ENCODE data around the gene VWA1. TPM values are rescaled to one million over a fixed set of nuclear protein-coding genes. Genes with fewer than 3 reads are reported as not detected.

VWA1 gene
- total RNA-seq, 4 donors from 2014 or later: 14.5 to 27.6 (median 19.8) TPM

DNA sequence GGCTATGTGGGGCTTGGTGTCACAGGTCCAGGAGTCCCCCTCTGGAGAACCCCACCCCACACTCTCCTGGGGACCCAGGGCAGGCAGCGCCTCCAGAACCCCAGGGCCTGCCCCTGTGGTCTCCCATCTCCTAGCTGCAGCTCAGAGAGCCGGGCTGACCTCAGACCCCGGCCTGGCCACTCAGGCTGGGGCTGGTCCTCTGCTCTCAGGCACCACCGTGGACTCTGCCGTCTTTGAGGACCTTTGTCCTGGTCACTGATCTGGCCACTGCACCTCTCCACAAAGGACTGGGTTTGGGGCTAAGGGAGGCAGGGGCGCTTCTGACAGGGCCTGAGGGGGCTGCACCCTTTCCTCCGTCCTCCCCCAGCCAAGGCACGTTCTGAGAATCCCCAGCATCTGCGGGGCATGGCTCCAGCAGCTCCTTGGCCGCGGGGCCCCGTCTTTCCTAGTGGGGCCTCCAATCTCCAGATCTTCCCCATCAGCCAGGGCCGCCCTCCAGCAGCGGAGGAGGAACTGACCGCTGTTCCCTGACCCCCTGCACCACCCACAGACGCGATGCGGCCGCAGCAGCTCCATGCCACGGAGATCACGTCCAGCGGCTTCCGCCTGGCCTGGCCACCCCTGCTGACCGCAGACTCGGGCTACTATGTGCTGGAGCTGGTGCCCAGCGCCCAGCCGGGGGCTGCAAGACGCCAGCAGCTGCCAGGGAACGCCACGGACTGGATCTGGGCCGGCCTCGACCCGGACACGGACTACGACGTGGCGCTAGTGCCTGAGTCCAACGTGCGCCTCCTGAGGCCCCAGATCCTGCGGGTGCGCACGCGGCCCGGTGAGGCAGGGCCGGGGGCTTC lies 3.3 kb downstream of the VWA1 start:
- peaks cover 9% of the 10 kb centered on the region for H3K36me3 ChIP-seq

DNA sequence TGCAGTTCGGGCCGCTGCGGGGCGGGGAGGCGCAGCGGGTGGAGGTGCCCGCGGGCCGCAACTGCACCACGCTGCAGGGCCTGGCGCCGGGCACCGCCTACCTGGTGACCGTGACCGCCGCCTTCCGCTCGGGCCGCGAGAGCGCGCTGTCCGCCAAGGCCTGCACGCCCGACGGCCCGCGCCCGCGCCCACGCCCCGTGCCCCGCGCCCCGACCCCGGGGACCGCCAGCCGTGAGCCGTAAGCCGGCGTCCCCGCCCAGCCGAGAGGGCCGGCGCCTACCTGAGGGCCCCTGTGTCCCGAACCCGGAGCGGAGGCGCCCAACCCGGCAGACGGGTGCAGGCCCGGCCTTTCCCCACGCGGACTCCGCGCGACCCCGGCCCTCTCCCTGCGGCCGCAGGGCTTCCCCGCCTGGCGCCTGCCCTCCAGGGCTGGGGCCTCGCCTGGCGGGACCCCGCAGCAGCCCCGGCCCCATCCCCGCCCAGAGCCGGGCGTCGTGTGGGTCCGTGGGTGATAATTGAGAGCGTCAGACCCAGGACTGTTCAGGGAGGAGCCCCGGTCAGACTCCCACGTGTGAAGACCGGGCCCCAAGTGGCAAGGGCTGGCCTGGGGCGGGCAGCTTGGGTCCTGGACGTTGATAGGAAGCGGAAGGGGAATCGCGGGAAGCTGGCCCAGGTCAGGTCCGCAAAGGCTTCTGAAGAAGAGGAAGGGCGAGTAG lies 4.2 kb downstream of the VWA1 start:
- 79% methylated on average over 17 of the region's 82 CpGs for WGBS

More for the DNA sequence above, 3.3 kb downstream of the VWA1 start:
- Histone ChIP-seq H3K9me3 (no peaks in the 10 kb centered on the region), H3K27ac (no peak overlapping the region), H3K27me3 (no peaks in the 10 kb centered on the region), H3K4me3 (no peak overlapping the region), H3K4me1 (peaks cover 65% of the 10 kb centered on the region)
- no peak for DNase-seq (ENCODE audit: low spot score in 2 of 2)
- WGBS: 86% methylated on average over 24 of the region's 45 CpGs
- TF ChIP-seq POLR2AphosphoS5 (IDR thresholded peaks at IDR 0.05): no peak
- no peak for TF ChIP-seq EP300 (IDR thresholded peaks at IDR 0.05)
- no peak for TF ChIP-seq POLR2A (IDR thresholded peaks at IDR 0.05)
- TF ChIP-seq, protein P1, sequence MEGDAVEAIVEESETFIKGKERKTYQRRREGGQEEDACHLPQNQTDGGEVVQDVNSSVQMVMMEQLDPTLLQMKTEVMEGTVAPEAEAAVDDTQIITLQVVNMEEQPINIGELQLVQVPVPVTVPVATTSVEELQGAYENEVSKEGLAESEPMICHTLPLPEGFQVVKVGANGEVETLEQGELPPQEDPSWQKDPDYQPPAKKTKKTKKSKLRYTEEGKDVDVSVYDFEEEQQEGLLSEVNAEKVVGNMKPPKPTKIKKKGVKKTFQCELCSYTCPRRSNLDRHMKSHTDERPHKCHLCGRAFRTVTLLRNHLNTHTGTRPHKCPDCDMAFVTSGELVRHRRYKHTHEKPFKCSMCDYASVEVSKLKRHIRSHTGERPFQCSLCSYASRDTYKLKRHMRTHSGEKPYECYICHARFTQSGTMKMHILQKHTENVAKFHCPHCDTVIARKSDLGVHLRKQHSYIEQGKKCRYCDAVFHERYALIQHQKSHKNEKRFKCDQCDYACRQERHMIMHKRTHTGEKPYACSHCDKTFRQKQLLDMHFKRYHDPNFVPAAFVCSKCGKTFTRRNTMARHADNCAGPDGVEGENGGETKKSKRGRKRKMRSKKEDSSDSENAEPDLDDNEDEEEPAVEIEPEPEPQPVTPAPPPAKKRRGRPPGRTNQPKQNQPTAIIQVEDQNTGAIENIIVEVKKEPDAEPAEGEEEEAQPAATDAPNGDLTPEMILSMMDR (IDR thresholded peaks at IDR 0.05): no peak

DNA sequence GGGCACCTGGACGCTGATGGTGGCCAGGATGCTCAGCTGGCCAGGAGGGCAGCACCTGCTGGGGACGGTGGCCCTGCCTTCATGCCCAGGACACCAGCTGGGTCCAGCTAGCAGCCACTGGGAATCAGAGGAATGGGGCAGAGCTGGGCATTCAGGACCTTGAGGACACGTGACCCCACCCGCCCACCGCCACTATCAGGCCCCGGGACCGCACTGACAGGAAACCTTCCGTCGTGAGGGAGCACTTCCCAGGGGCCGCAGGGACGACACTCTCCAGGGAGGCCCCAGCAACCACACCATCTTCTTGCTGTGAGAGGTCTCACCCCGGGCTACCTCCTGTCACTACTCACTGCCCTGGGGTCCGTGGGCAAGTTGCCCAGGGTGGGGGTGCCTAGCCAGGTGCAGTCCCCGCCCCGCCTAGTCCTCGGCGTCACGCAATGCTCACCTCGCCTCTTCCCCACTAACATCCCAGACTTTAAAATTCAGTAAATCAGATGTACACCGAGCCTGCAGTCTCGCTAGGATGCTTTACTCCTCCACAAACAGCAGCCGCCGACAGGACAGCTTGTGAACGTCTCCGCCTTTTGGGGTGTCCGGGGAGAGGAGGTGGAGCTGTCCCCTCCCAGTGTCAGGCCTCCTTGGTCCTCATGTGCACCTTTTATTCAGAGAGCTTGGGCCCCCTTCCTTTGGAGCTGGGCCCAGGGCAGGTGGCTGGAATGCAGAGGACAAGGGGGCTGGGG lies 4.9 kb downstream of the VWA1 start:
- WGBS: 69% methylated on average over 15 of the region's 26 CpGs
- TF ChIP-seq POLR2AphosphoS5 (IDR thresholded peaks at IDR 0.05) (no peak), POLR2A (IDR thresholded peaks at IDR 0.05) (no peak), EP300 (IDR thresholded peaks at IDR 0.05) (no peak)
- TF ChIP-seq, protein P1 (IDR thresholded peaks at IDR 0.05): no peak

More for the DNA sequence above, 4.2 kb downstream of the VWA1 start:
- TF ChIP-seq POLR2A (IDR thresholded peaks at IDR 0.05): no peak
- no peak for TF ChIP-seq POLR2AphosphoS5 (IDR thresholded peaks at IDR 0.05)
- no peak overlapping the region for H3K4me3 ChIP-seq
- H3K27ac ChIP-seq: no peak overlapping the region
- H3K27me3 ChIP-seq: no peaks in the 10 kb centered on the region
- H3K9me3 ChIP-seq: no peaks in the 10 kb centered on the region
- peaks cover 56% of the 10 kb centered on the region for H3K4me1 ChIP-seq
- no peak for DNase-seq (ENCODE audit: low spot score in 2 of 2)
- peaks cover 9% of the 10 kb centered on the region for H3K36me3 ChIP-seq

DNA sequence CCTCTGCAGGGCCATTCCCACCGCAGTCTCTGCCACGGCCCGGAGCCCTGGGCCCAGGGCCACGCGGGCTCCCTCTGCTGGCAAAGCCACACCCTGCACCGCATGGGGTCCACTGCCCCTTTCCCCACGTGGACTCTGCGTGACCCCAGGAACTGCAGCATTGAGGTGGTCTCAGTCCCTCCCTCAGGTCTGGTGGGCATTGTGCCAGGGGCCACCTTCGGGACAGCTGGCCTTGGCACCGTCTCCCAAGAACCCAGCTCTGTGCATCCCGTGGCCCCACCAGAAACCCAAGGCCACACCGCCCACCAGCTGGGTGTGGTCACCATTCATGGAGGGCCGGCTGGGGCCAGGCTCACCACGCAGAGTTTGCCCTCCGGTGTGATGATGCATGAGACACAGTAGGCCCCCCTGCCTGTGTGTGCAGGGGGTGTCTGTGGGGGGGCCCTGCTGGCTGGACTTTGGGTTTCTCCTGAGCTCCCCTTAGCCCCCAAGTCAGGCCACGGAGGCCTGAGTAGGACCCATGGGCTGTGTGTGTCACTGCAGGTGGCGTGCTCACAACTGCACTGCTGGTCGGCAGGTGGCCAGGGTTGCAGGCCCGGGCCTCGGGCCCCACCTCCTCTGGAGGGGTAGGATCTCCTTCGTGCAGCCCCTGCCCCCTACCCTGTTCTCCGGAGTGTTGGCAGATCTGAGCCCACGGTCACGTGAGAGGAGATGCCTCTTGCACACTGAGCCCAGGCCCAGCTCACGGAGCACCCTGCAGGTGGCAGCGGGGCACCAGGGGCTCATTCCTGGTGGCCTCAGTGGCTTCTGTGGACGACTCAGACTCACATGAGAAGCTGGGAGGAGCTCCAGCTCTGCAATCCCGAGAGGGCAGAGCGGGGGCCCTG lies 5.8 kb downstream of the VWA1 start:
- peaks cover 40% of the 10 kb centered on the region for H3K4me1 ChIP-seq
- TF ChIP-seq POLR2AphosphoS5 (IDR thresholded peaks at IDR 0.05): no peak
- TF ChIP-seq, protein P1 (IDR thresholded peaks at IDR 0.05): peak; percentile 49 to 92
- TF ChIP-seq POLR2A (IDR thresholded peaks at IDR 0.05): no peak
- H3K9me3 ChIP-seq: no peaks in the 10 kb centered on the region
- H3K27me3 ChIP-seq: no peaks in the 10 kb centered on the region
- 34% methylated on average over 8 of the region's 29 CpGs for WGBS
- peak in 1 of 2 donors; percentile 75 for DNase-seq (ENCODE audit: low spot score in 2 of 2)
- H3K27ac ChIP-seq: no peak overlapping the region
- no peak overlapping the region for H3K4me3 ChIP-seq
- peaks cover 9% of the 10 kb centered on the region for H3K36me3 ChIP-seq

More for the DNA sequence above, 4.9 kb downstream of the VWA1 start:
- H3K36me3 ChIP-seq: peaks cover 9% of the 10 kb centered on the region
- H3K9me3 ChIP-seq: no peaks in the 10 kb centered on the region
- H3K27me3 ChIP-seq: no peaks in the 10 kb centered on the region
- H3K27ac ChIP-seq: no peak overlapping the region
- peaks cover 49% of the 10 kb centered on the region for H3K4me1 ChIP-seq
- DNase-seq (ENCODE audit: low spot score in 2 of 2): no peak
- H3K4me3 ChIP-seq: no peak overlapping the region

Measured in suprapubic skin (tissue), 4 donors.